Ramos (cell line): ENCODE results near the gene ABCA2.

Source experiments
- in situ Hi-C: fragments of 300-500 bp; cut with MboI; formaldehyde crosslinking; loops from one replicate; pipeline ENCODE4 v1.14.3; 2022; ENCODE audit warnings: low sequenced_read_pairs; ENCODE audit not compliant: unreplicated experiment

Gene ABCA2

DNA sequence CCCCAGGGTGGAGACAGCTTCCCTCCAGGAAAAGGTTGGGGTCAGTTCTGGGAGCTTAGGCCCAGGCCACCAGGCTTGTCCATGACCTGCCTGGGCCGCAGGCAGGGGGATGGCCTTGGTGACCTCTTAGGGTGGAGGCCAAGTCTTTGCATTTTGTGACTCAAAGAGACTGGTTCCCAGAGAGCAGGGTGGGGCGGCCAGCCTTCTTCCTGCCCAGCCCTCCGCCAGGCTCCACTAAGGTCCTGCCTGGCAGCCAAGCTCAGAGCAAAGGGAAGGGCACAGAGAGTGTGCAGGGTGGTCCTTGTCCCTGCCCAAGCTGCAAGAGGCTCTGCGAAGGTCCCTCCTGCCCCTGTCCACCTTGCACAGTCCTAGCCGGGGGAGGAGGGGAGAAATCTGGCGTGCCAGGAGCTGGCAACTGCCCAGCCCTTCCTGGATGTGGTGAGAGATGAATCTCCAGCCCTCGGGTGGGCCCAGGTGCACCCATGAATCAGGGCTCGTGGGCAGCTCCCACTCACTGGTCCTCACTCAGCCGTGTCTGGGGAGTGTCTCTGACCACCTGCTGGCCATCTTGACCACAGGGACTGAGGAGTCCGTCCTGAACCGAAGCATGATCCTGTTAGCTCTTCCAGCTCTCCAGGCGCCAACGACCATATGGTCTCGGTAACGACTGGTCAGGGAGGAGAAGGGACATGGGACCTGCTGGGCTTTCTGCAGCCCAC is 53.1 kb downstream of the ABCA2 start:
- in situ Hi-C loops = no loop called here

DNA sequence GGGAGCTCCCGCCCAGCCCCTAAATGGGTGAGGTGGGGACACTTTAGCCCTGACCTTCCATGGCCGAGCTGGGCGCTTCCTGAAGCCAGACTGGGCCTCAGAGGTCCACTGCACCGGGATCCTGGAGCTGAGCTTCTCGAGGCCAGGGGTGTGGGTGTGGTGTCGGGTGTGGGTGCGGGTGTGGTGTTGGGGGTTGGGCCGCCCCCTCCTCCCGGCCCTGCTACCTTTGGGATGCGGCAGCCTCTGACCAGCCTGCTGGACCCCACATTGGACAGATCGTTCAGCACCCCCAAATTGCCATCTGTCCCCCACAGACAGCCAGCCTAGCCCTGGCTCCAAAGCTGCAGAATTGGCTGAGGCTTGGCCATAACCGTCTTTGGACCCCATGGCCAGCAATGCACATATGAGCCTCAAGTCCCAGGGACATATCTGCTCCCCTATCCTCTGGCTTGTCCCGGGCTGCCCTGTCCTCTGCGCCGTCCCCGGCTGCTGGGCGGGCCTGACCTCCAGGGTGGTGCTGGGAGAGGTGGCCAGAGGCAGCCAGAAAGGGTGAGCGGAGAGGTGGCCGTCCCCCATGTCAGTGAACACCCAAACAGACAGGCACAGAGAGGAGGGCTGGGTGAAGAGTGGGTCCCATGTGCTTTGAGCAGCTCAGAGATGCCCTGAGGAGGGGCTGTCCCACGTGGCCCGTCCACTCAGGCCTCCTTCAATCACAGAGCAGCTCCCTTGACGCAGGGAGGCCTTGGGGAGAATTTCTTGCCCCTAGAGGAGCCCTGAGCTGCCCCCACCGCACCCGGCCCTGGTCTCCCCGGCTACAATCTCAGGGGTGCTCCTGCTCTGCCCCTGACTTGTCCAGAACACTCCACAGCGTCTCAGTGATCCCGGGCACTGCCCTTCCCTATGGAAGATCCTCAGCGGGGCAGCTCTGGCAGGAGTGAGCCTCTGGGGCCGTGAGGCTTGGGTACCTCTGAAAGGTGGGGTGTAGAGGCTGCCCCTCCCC is 54.1 kb downstream of the ABCA2 start:
- in situ Hi-C loops = no loop called here

DNA sequence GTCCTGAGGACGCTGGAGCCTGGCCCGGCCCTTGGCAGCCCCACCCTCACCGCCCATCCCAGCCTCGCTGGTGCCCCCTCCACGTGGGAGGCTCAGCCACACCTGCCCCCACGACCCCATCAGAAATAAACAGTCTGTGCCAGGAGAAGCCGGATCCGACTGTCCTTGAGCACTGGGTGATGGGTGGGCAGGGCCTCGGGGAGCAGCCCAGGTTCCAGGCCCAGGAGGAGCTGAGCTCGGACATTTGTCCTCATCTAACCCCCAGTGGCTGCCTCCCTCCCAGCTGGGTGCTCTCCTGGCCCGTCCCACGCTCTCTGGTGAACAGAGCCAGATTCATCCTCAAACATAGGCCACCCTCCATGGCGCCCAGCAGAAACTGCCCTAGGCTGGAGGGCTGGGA is 55.3 kb downstream of the ABCA2 start:
- in situ Hi-C loops = no loop called here

- in situ Hi-C loops = no loop called here
Measured at GRCh38 chr9:136972335-136972734, 55.7 kb downstream of the ABCA2 start.

GRCh38 chr9:136971746-136972145 is 56.3 kb downstream of the ABCA2 start:
- in situ Hi-C loops = no loop called here

GRCh38 chr9:136970361-136970760 is 57.7 kb downstream of the ABCA2 start:
- in situ Hi-C loops = no loop called here

DNA sequence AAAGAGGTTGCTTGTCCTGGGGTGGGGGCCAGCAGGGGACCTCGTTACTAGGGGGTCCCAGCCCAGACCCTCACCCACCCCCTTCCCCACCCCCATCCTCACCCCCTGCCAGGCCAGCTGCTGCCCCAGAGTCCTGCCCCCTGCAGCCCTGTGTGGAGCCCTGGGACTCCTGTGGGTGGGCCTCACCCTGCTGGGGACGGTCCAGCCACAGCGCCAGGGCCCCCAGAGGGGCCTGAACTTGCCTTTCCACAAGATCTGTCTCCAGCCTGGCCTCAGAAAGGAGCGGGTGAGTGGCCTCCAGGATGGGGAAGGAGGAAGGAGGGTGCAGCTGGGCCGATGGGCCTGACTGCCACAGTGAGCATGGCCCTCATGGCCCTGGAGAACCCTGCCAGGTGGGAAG is 58.3 kb downstream of the ABCA2 start:
- in situ Hi-C loops = no loop called here

- in situ Hi-C loops = no loop called here
Measured at GRCh38 chr9:136969150-136969549, 58.9 kb downstream of the ABCA2 start.

DNA sequence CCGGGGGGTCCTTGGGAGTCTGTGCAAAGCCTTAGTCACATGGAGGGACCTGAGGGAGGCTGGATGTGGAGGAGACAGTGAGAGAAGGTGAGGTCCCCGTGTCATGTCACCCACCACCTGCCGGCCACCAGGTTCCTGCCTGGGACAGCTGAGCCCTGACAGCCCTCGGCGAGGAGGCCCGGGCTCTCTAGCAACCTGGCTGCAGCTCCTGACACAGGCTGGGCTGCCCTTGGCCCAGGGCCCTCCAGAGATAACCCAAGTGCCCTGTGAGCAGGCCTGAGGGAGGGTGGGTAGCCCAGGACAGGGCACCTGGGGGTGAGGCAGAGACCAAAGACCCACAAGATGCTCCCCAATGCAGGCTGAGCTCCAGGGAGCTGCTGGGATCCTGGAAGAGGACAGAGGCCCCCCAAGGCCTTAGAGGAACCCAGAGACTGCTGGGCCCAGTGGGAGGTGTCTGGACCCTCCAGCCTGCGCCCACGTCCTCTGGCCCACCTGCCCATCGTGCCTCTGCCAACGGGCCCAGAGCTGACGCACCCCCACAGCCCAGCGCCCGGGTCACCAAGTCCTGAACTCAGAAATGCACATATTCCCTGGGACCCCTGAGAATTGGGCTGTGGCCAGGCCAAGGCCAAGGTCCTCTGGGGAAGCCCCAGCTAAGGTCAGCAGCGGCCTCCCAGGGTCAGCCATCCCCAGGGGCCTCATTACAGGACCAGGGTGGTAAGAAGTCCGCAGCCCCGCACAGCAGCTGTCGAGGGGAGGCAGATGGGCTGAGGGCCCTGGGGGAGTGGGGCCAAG is 59.5 kb downstream of the ABCA2 start:
- in situ Hi-C loops = no loop called here

- in situ Hi-C loops = no loop called here
Measured at GRCh38 chr9:136965771-136966484, 62.1 kb downstream of the ABCA2 start.

- in situ Hi-C loops = no loop called here
Measured at GRCh38 chr9:136964833-136965422, 63.1 kb downstream of the ABCA2 start.

DNA sequence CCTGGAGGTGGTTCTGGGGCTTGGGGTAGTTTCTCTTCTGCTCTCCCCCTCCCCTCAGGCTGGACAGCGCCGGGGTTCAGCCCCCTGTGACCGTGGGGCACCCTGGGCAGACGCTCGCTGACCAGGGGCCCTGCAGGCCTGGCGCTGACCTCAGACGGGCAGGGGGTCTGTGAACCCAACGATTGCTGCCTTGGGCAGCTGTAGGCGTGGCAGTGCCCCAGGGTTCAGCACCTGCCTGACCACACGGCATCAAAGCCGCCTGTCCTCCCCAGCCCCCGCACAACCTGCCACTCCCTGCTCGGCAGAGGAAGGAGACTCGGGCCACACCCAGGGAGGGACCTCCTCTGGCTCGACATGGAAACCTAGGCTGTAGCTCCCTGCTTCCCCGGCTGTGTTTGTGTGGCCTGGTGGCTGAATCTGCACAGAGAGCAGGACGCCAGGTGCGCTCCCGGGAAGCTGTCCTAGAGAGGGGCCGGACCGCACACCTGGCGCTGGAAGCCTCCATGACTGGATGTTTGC is 63.8 kb downstream of the ABCA2 start:
- in situ Hi-C loops = no loop called here

DNA sequence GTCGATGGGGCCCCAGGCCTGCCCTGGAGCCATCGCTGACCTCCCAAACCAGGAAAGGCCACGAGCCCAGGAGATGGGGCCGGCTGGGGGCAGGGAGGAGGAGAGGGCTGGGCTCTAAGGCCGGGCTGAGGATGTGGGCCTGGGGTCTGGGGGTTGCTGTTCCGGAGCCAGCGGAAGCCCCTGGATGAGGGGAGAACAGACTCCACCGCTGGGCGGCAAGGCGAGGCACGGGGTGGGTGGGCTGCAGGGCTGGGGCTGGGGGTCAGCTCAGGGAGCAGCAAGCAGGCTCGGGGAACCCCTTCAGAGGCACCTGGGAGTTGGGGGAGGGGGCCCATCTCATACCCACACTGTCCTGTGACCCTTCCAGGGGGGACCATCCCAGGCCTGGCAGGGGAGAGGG is 64.3 kb downstream of the ABCA2 start:
- in situ Hi-C loops = no loop called here

DNA sequence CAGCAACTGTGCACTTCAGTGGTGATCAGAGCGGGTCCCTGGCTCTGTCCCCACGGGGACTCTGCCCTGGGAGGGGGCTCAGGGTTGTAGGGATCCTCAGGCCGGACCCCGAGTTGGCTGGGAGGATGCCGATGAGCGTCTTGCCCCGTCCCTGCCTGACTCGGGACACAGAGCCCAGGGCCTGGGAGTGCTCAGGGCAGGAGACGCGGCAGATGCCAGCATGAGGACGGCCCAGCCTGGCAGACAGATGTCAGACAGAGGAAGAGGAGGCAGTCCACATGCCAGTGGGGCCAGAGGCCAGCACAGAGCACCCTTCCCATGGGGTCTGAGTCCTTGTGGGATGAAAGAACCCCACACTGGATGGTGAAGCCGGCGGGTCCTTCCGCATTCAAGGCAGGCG is 64.7 kb downstream of the ABCA2 start:
- in situ Hi-C loops = no loop called here

DNA sequence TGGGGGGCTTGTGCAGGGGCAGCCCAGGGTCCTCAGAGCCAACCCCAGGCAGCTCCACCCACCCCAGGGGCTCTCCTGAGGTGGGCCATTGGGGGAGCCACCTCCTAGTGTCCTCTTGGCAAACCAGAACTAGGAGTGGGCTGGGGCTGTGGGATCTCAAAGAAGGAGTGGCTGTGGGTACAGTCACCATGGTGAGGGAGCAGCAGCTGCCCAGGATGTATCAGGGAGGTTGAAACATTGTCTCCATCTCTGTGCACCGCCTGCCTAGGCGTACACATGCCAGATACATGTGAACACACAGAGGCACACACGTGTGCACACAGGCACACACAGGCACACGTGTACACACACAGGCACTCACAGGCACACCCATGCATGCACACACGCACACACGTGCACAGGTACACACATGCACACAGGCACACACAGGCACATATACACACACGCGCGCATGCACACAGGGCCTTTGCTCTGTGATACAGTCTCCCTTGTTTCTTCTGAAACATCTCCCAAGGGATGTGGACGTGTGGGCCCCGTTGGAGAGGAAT is 65.3 kb downstream of the ABCA2 start:
- in situ Hi-C loops = no loop called here

GRCh38 chr9:136962163-136962562 is 65.9 kb downstream of the ABCA2 start:
- in situ Hi-C loops = no loop called here

GRCh38 chr9:136961279-136962065 is 66.6 kb downstream of the ABCA2 start:
- in situ Hi-C loops = no loop called here

- in situ Hi-C loops = no loop called here
Measured at GRCh38 chr9:136960938-136961275, 67.1 kb downstream of the ABCA2 start.
